Measurements from ENCODE around the gene CHMP5.

Gene CHMP5

GRCh38 chr9:33320230-33320567, 55.4 kb downstream of the CHMP5 start:
- DNase-seq: no peak

- DNase-seq: no peak
These were observed 55.9 kb downstream of the CHMP5 start for GRCh38 chr9:33320568-33321261.

- no peak for DNase-seq
These were observed 64.3 kb downstream of the CHMP5 start for GRCh38 chr9:33329117-33329563.

GRCh38 chr9:33329979-33330378, 65.1 kb downstream of the CHMP5 start:
- DNase-seq: no peak

GRCh38 chr9:33331377-33331891, 66.6 kb downstream of the CHMP5 start:
- no peak for DNase-seq
